Measurements from ENCODE around the gene EPB41L4B.

The EPB41L4B gene

DNA sequence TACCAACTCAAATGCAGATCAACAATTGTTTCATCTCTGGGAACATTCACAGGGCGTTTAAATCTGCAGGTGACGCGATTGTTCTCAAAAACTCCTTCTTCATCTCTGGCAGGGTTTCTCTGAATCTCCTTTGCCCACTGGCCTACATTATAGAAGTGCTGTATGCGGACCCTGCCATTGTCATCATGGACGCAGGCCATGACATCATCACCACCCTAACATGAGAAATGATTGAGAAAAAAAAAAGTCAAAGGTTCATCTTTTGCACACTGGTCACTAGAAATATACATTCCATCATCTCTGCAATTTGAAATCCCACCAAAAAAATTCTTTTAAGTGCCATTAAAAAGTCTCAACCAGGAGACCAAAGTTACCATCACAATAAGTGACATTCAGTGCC is 179.5 kb downstream of the EPB41L4B start:
- TF ChIP-seq, protein P1, sequence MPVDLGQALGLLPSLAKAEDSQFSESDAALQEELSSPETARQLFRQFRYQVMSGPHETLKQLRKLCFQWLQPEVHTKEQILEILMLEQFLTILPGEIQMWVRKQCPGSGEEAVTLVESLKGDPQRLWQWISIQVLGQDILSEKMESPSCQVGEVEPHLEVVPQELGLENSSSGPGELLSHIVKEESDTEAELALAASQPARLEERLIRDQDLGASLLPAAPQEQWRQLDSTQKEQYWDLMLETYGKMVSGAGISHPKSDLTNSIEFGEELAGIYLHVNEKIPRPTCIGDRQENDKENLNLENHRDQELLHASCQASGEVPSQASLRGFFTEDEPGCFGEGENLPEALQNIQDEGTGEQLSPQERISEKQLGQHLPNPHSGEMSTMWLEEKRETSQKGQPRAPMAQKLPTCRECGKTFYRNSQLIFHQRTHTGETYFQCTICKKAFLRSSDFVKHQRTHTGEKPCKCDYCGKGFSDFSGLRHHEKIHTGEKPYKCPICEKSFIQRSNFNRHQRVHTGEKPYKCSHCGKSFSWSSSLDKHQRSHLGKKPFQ (tag by site-specific recombination; IDR thresholded peaks at IDR 0.05), result no peak
- TF ChIP-seq, protein P2, sequence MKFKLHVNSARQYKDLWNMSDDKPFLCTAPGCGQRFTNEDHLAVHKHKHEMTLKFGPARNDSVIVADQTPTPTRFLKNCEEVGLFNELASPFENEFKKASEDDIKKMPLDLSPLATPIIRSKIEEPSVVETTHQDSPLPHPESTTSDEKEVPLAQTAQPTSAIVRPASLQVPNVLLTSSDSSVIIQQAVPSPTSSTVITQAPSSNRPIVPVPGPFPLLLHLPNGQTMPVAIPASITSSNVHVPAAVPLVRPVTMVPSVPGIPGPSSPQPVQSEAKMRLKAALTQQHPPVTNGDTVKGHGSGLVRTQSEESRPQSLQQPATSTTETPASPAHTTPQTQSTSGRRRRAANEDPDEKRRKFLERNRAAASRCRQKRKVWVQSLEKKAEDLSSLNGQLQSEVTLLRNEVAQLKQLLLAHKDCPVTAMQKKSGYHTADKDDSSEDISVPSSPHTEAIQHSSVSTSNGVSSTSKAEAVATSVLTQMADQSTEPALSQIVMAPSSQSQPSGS (tag by site-specific recombination; IDR thresholded peaks at IDR 0.05; ENCODE audit: low read depth), result 0 out of 2 replicates have a peak, but pooled peaks have one; percentile 30
- Histone ChIP-seq H3K27ac (ENCODE audit: extremely low read depth, low read depth, low read length) (no peak overlapping the region), H3K36me3 (ENCODE audit: control insufficient read depth in 2 of 2, insufficient read depth in 1 of 2, low read length in 2 of 2) (no peaks in the 10 kb centered on the region), H3K4me1 (ENCODE audit: control insufficient read depth, insufficient read depth, low read length) (no peaks in the 10 kb centered on the region), H3K4me3 (ENCODE audit: low read depth, low read length) (no peak overlapping the region), H3K9me3 (ENCODE audit: control insufficient read depth, insufficient read depth, low read depth, low read length) (no peaks in the 10 kb centered on the region)
- CTCF ChIA-PET, result no interaction called here
- POLR2A ChIA-PET, result no interaction called here

DNA sequence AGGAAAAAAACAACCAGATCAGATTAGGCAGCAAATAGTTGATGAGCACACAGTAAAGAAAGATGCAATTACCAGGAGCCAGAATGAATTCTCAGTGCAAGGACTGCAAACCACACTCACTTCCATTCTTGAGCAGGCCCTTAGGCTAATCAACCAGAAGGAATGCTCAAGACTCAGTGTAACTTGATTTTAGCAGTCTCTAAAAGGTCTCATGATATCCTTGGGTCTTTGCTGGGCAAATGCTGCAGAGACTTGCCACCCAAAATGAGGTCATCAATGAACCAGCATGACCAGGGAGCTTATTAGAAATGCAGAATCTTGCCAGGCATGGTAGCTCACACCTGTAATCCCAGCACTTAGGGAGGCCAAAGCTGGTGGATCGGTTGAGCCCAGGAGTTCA is 181.0 kb downstream of the EPB41L4B start:
- Histone ChIP-seq H3K9me3 (ENCODE audit: control insufficient read depth, insufficient read depth, low read depth, low read length) (no peaks in the 10 kb centered on the region), H3K4me1 (ENCODE audit: control insufficient read depth, insufficient read depth, low read length) (no peaks in the 10 kb centered on the region), H3K4me3 (ENCODE audit: low read depth, low read length) (no peak overlapping the region), H3K36me3 (ENCODE audit: control insufficient read depth in 2 of 2, insufficient read depth in 1 of 2, low read length in 2 of 2) (no peaks in the 10 kb centered on the region), H3K27ac (ENCODE audit: extremely low read depth, low read depth, low read length) (no peak overlapping the region)
- ChIA-PET CTCF (no interaction called here), POLR2A (no interaction called here)
- TF ChIP-seq ZNF660 (tag by site-specific recombination; IDR thresholded peaks at IDR 0.05), result 0 out of 2 replicates have a peak, but pooled peaks have one; percentile 21
- TF ChIP-seq KLF10 (tag by site-specific recombination; IDR thresholded peaks at IDR 0.05), result no peak
- 0 out of 2 replicates have a peak, but pooled peaks have one; percentile 11 for TF ChIP-seq ZNF335 (tag by site-specific recombination; conservative IDR thresholded peaks at IDR 0.05)

DNA sequence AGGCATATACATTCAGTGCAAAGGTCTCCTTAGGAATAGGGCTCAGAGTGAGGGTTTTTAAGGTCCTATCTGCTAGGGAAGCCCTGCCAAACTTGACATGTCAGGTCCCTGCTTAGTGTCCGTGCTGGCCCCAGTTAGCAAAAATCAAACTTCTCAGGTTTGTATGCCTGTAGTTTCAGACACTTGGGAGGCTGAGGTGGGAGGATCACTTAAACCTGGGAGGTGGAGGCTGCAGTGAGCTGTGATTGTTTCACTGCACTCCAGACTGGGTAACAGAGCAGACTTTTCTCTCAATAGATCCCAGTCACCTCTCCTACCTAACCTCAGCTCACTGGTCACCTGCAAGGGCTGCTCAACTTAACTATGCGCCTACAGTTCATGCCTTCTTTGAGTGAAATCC is 182.4 kb downstream of the EPB41L4B start:
- no peaks in the 10 kb centered on the region for H3K36me3 ChIP-seq (ENCODE audit: control insufficient read depth in 2 of 2, insufficient read depth in 1 of 2, low read length in 2 of 2)
- ChIA-PET CTCF (no interaction called here), POLR2A (no interaction called here)
- no peaks in the 10 kb centered on the region for H3K9me3 ChIP-seq (ENCODE audit: control insufficient read depth, insufficient read depth, low read depth, low read length)
- no peaks in the 10 kb centered on the region for H3K4me1 ChIP-seq (ENCODE audit: control insufficient read depth, insufficient read depth, low read length)
- TF ChIP-seq, protein P3, sequence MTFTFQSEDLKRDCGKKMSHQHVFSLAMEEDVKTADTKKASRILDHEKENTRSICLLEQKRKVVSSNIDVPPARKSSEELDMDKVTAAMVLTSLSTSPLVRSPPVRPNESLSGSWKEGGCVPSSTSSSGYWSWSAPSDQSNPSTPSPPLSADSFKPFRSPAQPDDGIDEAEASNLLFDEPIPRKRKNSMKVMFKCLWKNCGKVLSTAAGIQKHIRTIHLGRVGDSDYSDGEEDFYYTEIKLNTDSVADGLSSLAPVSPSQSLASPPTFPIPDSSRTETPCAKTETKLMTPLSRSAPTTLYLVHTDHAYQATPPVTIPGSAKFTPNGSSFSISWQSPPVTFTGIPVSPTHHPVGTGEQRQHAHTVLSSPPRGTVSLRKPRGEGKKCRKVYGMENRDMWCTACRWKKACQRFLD (tag by site-specific recombination; IDR thresholded peaks at IDR 0.05), result no peak
- TF ChIP-seq, protein P4, sequence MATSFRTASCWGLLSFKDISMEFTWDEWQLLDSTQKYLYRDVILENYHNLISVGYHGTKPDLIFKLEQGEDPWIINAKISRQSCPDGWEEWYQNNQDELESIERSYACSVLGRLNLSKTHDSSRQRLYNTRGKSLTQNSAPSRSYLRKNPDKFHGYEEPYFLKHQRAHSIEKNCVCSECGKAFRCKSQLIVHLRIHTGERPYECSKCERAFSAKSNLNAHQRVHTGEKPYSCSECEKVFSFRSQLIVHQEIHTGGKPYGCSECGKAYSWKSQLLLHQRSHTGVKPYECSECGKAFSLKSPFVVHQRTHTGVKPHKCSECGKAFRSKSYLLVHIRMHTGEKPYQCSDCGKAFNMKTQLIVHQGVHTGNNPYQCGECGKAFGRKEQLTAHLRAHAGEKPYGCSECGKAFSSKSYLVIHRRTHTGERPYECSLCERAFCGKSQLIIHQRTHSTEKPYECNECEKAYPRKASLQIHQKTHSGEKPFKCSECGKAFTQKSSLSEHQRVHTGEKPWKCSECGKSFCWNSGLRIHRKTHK (tag by site-specific recombination; IDR thresholded peaks at IDR 0.05), result no peak
- no peak for TF ChIP-seq ZNF341 (tag by site-specific recombination; IDR thresholded peaks at IDR 0.05; ENCODE audit: low read depth)
- TF ChIP-seq, protein P5, sequence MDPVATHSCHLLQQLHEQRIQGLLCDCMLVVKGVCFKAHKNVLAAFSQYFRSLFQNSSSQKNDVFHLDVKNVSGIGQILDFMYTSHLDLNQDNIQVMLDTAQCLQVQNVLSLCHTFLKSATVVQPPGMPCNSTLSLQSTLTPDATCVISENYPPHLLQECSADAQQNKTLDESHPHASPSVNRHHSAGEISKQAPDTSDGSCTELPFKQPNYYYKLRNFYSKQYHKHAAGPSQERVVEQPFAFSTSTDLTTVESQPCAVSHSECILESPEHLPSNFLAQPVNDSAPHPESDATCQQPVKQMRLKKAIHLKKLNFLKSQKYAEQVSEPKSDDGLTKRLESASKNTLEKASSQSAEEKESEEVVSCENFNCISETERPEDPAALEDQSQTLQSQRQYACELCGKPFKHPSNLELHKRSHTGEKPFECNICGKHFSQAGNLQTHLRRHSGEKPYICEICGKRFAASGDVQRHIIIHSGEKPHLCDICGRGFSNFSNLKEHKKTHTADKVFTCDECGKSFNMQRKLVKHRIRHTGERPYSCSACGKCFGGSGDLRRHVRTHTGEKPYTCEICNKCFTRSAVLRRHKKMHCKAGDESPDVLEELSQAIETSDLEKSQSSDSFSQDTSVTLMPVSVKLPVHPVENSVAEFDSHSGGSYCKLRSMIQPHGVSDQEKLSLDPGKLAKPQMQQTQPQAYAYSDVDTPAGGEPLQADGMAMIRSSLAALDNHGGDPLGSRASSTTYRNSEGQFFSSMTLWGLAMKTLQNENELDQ (tag by site-specific recombination; IDR thresholded peaks at IDR 0.05; ENCODE audit: low read depth), result no peak
- no peak for TF ChIP-seq OVOL3 (tag by site-specific recombination; IDR thresholded peaks at IDR 0.05)
- TF ChIP-seq ZNF274 (IDR thresholded peaks at IDR 0.05; ENCODE audit: low read length), result no peak
- no peak for TF ChIP-seq ZNF274 (tag by site-specific recombination; IDR thresholded peaks at IDR 0.05; ENCODE audit: borderline replicate concordance)
- TF ChIP-seq, protein P6, sequence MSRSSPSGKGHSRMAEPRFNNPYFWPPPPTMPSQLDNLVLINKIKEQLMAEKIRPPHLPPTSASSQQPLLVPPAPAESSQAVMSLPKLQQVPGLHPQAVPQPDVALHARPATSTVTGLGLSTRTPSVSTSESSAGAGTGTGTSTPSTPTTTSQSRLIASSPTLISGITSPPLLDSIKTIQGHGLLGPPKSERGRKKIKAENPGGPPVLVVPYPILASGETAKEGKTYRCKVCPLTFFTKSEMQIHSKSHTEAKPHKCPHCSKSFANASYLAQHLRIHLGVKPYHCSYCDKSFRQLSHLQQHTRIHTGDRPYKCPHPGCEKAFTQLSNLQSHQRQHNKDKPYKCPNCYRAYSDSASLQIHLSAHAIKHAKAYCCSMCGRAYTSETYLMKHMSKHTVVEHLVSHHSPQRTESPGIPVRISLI (tag by site-specific recombination; IDR thresholded peaks at IDR 0.05), result no peak
- TF ChIP-seq ZNF48 (tag by site-specific recombination; IDR thresholded peaks at IDR 0.05), result no peak
- no peak overlapping the region for H3K4me3 ChIP-seq (ENCODE audit: low read depth, low read length)
- no peak overlapping the region for H3K27ac ChIP-seq (ENCODE audit: extremely low read depth, low read depth, low read length)

Data from HEK293 (cell line).